ENCODE data around the gene AIFM2. TPM values are rescaled to one million over a fixed set of nuclear protein-coding genes. Genes with fewer than 3 reads are reported as not detected.
"Not testable (repeated sequence)": the region's sequence is repeated elsewhere in the genome, so short reads cannot be mapped to it uniquely, and the experiment has no call there.

AIFM2 gene
- total RNA-seq, 1 donor from 2014 or later: 16.8 TPM

DNA sequence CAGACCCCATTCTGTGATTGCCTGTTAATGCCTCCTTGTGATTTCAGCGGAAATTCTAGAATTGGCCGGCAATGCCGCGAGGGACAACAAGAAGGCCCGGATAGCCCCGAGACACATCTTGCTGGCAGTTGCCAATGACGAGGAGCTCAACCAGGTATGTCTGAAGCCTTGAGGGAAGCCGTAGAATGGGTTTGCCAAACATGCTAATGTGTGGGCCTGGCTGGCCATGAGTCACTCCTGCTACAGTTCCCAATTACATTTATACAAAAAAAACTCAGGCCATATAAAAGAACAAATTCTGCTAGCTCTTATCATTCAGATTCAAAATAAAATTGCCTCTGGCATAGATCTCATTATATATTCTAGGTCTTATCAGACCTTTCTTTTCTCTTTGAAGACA is 42.6 kb downstream of the AIFM2 start:
- Histone ChIP-seq H3K9me3 (replicated peaks) (no peaks in the 10 kb centered on the region), H3K27ac (replicated peaks) (no peak overlapping the region), H3K27me3 (ENCODE audit: low read depth) (no peaks in the 10 kb centered on the region), H3K4me1 (no peaks in the 10 kb centered on the region), H3K36me3 (peaks cover 40% of the 10 kb centered on the region), H3K4me3 (no peak overlapping the region)
- no peak for DNase-seq
- intact Hi-C loops (cut with micrococcal nuclease): no loop called here
- TF ChIP-seq, protein P1, sequence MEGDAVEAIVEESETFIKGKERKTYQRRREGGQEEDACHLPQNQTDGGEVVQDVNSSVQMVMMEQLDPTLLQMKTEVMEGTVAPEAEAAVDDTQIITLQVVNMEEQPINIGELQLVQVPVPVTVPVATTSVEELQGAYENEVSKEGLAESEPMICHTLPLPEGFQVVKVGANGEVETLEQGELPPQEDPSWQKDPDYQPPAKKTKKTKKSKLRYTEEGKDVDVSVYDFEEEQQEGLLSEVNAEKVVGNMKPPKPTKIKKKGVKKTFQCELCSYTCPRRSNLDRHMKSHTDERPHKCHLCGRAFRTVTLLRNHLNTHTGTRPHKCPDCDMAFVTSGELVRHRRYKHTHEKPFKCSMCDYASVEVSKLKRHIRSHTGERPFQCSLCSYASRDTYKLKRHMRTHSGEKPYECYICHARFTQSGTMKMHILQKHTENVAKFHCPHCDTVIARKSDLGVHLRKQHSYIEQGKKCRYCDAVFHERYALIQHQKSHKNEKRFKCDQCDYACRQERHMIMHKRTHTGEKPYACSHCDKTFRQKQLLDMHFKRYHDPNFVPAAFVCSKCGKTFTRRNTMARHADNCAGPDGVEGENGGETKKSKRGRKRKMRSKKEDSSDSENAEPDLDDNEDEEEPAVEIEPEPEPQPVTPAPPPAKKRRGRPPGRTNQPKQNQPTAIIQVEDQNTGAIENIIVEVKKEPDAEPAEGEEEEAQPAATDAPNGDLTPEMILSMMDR (IDR thresholded peaks at IDR 0.05; ENCODE audit: borderline replicate concordance): no peak

DNA sequence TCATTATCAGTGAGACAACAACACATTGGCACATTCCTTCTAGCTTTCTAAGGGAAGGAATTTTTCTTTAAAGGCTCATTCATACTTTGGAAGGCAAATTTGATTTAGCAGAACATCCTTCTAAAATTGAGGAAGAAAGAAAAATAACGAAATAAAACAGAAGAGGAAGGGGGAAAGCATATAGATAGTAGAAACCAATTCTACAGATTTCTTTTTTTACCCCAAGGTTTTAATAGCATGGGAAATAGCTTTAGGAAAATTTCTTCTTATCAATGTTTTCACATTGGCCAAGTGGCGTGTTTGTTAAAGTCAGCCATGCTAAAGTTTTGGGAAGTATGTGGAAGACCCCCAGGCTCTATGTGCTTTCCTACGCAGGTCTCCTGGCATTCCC is 44.3 kb downstream of the AIFM2 start:
- no peaks in the 10 kb centered on the region for H3K4me1 ChIP-seq
- intact Hi-C loops (cut with micrococcal nuclease): no loop called here
- no peaks in the 10 kb centered on the region for H3K27me3 ChIP-seq (ENCODE audit: low read depth)
- DNase-seq: no peak
- TF ChIP-seq, protein P1 (IDR thresholded peaks at IDR 0.05; ENCODE audit: borderline replicate concordance): no peak
- H3K27ac ChIP-seq (replicated peaks): no peak overlapping the region
- H3K36me3 ChIP-seq: peaks cover 23% of the 10 kb centered on the region
- H3K4me3 ChIP-seq: no peak overlapping the region
- H3K9me3 ChIP-seq (replicated peaks): no peaks in the 10 kb centered on the region

DNA sequence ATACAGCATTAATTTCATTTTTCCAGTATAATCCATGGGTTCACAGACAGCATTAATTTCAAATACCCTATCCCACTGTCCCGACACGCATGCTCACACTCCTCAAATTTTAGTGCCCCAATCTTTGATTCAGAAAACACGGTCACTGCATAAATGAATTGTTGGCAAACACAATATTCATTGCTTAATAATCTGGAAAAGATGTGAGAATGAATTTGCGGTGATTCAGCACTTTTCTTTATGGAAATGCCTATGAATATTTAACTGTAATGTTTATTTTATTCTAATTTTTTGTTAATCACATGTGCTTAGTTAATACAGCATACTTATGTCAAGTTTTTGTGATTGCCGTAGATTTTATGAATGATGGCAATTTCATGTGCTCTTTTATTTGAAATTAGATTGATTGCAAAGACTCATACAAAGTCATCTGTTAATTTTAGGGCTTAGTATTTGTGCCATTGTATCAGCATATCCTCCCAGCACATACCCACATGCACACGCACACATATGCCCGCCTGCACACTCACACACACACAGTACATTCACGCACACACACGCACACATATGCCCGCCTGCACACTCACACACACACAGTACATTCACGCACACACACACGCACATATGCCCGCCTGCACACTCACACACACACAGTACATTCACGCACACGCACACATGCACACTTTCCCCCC is 44.9 kb downstream of the AIFM2 start:
- TF ChIP-seq, protein P1 (IDR thresholded peaks at IDR 0.05; ENCODE audit: borderline replicate concordance): no peak
- no peak overlapping the region for H3K27ac ChIP-seq (replicated peaks)
- no peaks in the 10 kb centered on the region for H3K4me1 ChIP-seq
- H3K27me3 ChIP-seq (ENCODE audit: low read depth): no peaks in the 10 kb centered on the region
- intact Hi-C loops (cut with micrococcal nuclease): no loop called here
- peaks cover 18% of the 10 kb centered on the region for H3K36me3 ChIP-seq
- no peak for DNase-seq
- no peak overlapping the region for H3K4me3 ChIP-seq
- no peaks in the 10 kb centered on the region for H3K9me3 ChIP-seq (replicated peaks)

DNA sequence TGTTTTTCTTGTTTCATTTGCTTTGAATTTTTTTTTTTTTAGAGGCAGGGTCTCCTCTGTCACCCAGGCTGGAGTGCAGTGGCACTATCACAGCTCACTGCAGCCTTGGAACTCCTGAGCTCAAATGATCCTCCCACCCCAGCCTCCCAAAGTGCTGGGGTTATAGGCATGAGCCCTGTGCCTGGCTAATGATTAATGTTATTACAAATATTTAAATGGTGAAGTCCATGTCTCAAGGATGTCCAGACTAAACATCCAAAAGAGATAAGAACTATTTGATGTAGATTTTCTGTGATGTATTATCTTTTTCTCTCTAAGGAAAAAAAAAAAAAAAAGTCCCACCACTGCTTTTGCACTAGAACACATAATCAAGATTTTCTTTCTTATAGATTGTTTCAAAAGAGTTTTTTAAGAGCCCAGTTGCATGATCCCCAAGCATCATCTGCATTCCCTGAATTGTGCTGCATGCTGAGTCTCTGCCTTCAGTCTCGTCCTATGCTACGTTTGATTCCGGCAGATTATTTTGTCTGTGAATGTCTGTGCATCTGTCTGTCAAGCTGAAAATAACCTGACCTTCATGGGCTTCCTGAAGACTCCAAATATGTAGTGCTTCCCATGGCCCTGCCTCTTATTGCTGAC is 46.5 kb downstream of the AIFM2 start:
- TF ChIP-seq, protein P1 (IDR thresholded peaks at IDR 0.05; ENCODE audit: borderline replicate concordance): no peak
- H3K9me3 ChIP-seq (replicated peaks): no peaks in the 10 kb centered on the region
- no peak for DNase-seq
- no peaks in the 10 kb centered on the region for H3K4me1 ChIP-seq
- no peaks in the 10 kb centered on the region for H3K27me3 ChIP-seq (ENCODE audit: low read depth)
- no peak overlapping the region for H3K4me3 ChIP-seq
- peaks cover 9% of the 10 kb centered on the region for H3K36me3 ChIP-seq
- H3K27ac ChIP-seq (replicated peaks): no peak overlapping the region
- intact Hi-C loops (cut with micrococcal nuclease): no loop called here

DNA sequence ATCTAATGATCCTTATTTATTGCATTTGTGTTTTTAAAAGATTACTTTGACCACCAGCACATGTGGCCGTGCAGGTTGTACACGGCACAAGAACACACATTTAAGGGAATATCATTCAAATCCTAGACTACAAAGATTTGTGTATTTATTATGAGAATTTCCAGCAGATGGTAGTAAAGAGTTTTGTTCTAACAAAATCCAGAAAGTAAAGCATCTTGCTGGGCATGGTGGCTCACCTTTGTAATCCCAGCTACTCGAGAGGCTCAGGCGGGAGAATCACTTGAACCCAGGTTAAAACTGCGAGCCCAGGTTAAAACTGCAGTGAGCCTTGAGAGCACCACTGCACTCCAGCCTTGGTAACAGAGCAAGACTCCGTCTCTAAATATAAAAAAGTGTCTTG is 48.4 kb downstream of the AIFM2 start:
- TF ChIP-seq, protein P1 (IDR thresholded peaks at IDR 0.05; ENCODE audit: borderline replicate concordance): no peak
- Histone ChIP-seq H3K9me3 (replicated peaks) (no peaks in the 10 kb centered on the region), H3K4me3 (no peak overlapping the region), H3K36me3 (no peaks in the 10 kb centered on the region), H3K4me1 (no peaks in the 10 kb centered on the region), H3K27me3 (ENCODE audit: low read depth) (no peaks in the 10 kb centered on the region), H3K27ac (replicated peaks) (no peak overlapping the region)
- intact Hi-C loops (cut with micrococcal nuclease): no loop called here
- DNase-seq: no peak

DNA sequence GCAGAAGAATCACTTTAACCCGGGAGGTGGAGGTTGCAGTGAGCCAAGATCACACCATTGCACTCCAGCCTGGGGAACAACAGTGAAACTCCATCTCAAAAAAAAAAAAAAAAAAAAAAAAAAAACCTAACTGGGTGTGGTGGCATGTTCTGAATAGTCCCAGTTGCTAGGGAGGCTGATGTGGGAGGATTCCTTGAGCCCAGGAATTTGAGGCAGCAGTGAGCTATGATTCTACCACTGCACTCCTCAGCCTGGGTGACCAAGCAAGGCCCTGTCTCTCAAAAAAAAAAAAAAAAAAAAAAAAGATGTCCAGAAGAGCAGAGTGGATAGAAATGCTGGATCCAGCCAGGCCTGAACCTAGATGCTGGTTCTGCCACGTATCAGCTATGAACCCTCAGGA is 51.8 kb downstream of the AIFM2 start:
- intact Hi-C loops (cut with micrococcal nuclease); H3K27ac ChIP-seq (replicated peaks); H3K9me3 ChIP-seq (replicated peaks); H3K36me3 ChIP-seq; H3K27me3 ChIP-seq (ENCODE audit: low read depth); H3K4me3 ChIP-seq; DNase-seq; H3K4me1 ChIP-seq: not testable (repeated sequence)

Measured in left ventricle myocardium inferior (tissue), 1 donor.